ENCODE results near the gene PACRGL. TPM values are rescaled to one million over a fixed set of nuclear protein-coding genes. Genes with fewer than 3 reads are reported as not detected.

The PACRGL gene
- total and polyA plus RNA-seq, 9 of the 15 experiments (the other 6 are each of a cell fraction or from before 2014, with no cell fraction given) = 6.6 to 55.0 (median 27.5) TPM

- no peak overlapping the region for H3K9ac ChIP-seq (ENCODE audit: insufficient read depth in 1 of 2, low read depth in 2 of 2, low read length in 2 of 2)
- no TSS peak for BruUV-seq (replicated peaks)
- H2AFZ ChIP-seq (ENCODE audit: low read depth, low read length) = no peak overlapping the region
- H3K79me2 ChIP-seq (ENCODE audit: control insufficient read depth, insufficient read depth, low read length) = peaks cover 16% of the 10 kb centered on the region
- no peaks in the 10 kb centered on the region for H3K9me1 ChIP-seq (ENCODE audit: control insufficient read depth, insufficient read depth, low read length)
- H3K4me2 ChIP-seq (ENCODE audit: insufficient read depth, low read length) = no peak overlapping the region
- no peaks in the 10 kb centered on the region for H4K20me1 ChIP-seq (replicated peaks; ENCODE audit: control insufficient read depth, insufficient read depth, low read length)
- ChIA-PET POLR2A (no interaction called here), CTCF (ENCODE audit: low intra/inter-chr PET ratio) (no interaction called here)
- in situ Hi-C loops (cut with MboI) (loop anchor here (25.0 kb wide), 1 partner anchor 2010 kb away; no protein-coding TSS in a partner anchor), intact Hi-C loops (cut with micrococcal nuclease) (no loop called here)
- no peaks in the 10 kb centered on the region for H3K27me3 ChIP-seq (ENCODE audit: control insufficient read depth in 2 of 2, insufficient read depth in 2 of 2, low read length in 2 of 2)
- ATAC-seq (no peak), DNase-seq (ENCODE audit: extremely low read depth in 1 of 4, low spot score in 3 of 4) (no peak), FAIRE-seq (no peak)
- no peaks in the 10 kb centered on the region for H3K36me3 ChIP-seq (ENCODE audit: control insufficient read depth, insufficient read depth, low read length)
- H3K4me3 ChIP-seq = no peak overlapping the region
- no peaks in the 10 kb centered on the region for H3K9me3 ChIP-seq (replicated peaks; ENCODE audit: control insufficient read depth, insufficient read depth, low read depth, low read length)
- WGBS (ENCODE audit: insufficient coverage, low coverage, missing lambda C conversion rate) = 73% methylated on average over 1 of the region's 1 CpG
- no peak overlapping the region for H3K27ac ChIP-seq (ENCODE audit: extremely low read depth, low read depth, low read length)
- TF ChIP-seq ZKSCAN1 (IDR thresholded peaks at IDR 0.05; ENCODE audit: low read depth, low read length) = no peak
- TF ChIP-seq MAFK (IDR thresholded peaks at IDR 0.05; ENCODE audit: low read length) = peak; percentile 40; the same call in 1 of the 2 replicates
- TF ChIP-seq MAFF (IDR thresholded peaks at IDR 0.05; ENCODE audit: low read length) = 0 out of 2 replicates have a peak, but pooled peaks have one; percentile 16
- TF ChIP-seq CTBP1 (IDR thresholded peaks at IDR 0.05; ENCODE audit: borderline replicate concordance) = no peak
- TF ChIP-seq ZNF316 (IDR thresholded peaks at IDR 0.05) = peak; percentile 79
- no peak for TF ChIP-seq FOXK2 (conservative IDR thresholded peaks at IDR 0.05 in 1 of 2, IDR thresholded peaks at IDR 0.05 in 1 of 2; ENCODE audit: low read depth in 2 of 2)
- peak; percentile 45; the same call in 1 of the 2 replicates for TF ChIP-seq C11orf30 (IDR thresholded peaks at IDR 0.05; ENCODE audit: low read depth)
- TF ChIP-seq MAFG (tag; conservative IDR thresholded peaks at IDR 0.05) = peak; percentile 19; the same call in 1 of the 2 replicates
- H3K4me1 ChIP-seq (replicated peaks in 1 of 2; ENCODE audit: control insufficient read depth in 2 of 2, insufficient read depth in 2 of 2, low read length in 2 of 2) = peaks cover 3 to 14% of the 10 kb centered on the region in 2 experiments; a peak in 2 of 5 replicates
These were observed 3.4 kb upstream of the PACRGL start for GRCh38 chr4:20696815-20697214.
